NCI-H510A (cell line): Measurements from ENCODE around the gene SLC6A16.
"Not testable (repeated sequence)": the region's sequence is repeated elsewhere in the genome, so short reads cannot be mapped to it uniquely, and the experiment has no call there.

Experiments used
- DNase-seq: peaks from one replicate; lab custom pipeline; 2025; lab: John Stamatoyannopoulos, UW

Gene SLC6A16

GRCh38 chr19:49331187-49331586 lies 6.2 kb upstream of the SLC6A16 start:
- DNase-seq: not testable (repeated sequence)

GRCh38 chr19:49328741-49329140 lies 3.8 kb upstream of the SLC6A16 start:
- no peak for DNase-seq

DNA sequence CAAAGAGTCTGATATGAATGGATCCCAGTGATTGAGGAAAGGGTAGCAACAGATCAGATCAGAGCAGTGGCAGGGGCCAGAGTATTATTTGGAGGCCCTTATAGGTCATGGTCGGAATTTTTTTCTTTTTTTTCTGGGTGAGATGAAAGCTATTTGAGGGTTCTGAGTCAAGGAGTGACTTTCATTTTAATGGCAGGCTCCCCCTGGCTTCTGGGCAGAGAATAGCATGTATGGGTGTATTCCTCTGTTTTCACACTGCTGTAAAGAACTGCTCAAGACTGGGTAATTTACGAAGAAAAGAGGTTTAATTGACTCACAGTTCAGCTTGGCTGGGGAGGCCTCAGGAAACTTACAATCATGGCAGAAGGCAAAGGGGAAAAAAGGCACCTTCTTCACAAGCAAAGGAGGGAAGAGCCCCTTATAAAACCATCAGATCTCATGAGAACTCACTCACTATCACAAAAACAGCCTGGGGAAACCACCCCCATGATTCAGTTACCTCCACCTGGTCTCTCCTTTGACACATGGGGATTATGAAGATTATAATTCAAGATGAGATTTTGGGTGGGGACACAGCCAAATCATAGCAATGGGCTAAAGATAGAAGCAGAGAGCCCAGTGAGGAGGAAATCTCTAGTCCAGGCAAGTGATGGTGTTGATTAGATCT lies 3.0 kb upstream of the SLC6A16 start:
- DNase-seq: no peak

DNA sequence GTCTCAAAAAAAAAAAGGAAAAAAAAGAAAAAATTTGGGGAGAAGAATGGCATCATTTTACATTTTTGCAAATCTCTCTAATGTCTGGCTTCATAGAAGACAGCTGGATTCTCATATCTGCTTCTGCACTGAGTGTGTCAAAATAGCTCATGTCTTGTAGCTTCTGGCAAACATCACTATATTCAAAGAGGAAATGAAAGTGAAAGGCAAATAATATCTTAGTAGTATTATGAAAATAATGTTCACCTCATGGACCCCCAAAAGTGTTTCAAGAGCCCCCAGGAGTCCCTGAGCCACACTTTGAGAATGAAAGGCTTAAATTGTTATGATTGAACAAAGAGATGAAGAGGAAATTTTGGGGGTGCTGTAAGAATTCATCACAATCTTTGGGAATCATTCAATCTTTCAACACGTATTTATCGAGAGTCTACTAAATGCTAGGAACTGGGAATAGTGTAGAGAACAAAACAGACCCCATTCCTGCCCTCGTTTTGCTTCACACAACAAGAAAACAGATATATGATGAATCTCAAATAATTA lies 1.2 kb upstream of the SLC6A16 start:
- DNase-seq: no peak

- DNase-seq: not testable (repeated sequence)
These were observed 765 bp upstream of the SLC6A16 start for GRCh38 chr19:49325756-49326155.

DNA sequence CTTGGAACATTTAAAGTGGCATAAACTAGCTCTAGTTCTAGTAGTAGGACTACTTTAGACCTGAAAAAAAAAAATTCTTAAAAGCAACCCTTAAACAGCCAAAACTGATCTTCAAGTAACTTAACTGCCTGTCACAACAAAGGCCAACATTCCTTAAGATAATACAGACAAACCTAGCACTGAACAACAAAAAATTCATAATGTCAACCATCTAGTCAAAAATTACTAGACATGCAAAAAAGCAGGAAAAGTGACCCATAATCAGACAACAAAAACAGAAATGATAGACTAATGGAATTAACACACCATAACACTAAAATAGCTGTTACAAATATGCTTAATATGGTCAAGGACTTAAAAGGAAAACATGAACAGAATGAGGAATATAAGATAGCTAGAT lies 6.7 kb downstream of the SLC6A16 start:
- DNase-seq: no peak

DNA sequence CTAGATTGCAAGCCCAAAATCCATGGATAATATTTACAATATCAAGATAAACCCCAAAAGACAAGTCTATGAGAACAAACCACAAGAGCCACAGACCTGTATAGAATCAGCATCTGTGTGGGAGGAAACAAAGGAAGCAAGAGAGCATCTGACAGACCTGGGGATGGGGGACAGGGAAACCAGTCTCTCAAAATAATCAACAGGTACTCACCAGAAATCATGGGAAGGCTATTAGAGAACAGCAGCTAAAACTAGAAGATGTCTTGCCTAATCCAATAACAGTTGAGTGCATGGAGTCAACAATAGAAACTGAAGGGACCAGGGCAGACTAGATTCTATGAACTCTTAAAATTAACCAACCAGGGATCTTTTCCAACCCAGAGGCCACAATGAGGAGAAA lies 8.7 kb downstream of the SLC6A16 start:
- no peak for DNase-seq

- no peak for DNase-seq
These were observed 9.9 kb downstream of the SLC6A16 start for GRCh38 chr19:49315111-49315510.

DNA sequence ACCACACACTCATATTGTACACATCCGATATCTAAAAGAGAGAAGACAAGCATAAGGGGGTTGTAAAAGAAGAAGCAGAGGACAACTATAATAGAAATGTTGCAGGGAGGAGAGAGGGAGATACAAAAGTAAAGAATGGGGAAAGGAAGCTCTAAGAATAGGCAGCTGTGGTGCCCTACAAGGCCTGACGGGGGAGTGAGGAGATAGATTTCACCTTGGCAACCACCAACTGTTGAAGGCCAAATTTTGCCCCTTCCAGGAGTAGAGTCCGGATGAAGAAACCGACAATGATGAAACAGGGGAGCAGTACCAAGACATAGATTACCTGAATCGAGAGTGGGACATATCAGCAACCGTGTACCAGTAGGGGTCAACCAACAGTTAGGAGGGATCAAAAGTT lies 15.9 kb downstream of the SLC6A16 start:
- no peak for DNase-seq

DNA sequence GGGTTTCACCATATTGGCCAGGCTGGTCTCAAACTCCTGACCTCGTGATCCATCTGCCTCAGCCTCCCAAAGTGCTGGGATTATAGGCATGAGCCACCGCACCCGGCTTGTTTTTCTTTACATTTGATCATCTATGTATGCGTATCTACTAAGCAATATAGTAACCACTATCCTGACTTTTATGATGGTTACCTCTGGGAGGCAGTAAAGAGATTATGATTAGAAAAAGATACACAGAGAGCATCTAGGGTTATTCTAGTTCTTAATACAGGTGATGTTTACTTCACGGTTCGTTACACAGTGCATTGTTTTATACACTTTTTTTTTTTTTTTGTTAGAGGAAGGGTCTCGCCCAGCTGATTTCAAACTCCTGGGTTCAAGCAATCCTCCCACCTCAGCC lies 18.3 kb downstream of the SLC6A16 start:
- DNase-seq: not testable (repeated sequence)

DNA sequence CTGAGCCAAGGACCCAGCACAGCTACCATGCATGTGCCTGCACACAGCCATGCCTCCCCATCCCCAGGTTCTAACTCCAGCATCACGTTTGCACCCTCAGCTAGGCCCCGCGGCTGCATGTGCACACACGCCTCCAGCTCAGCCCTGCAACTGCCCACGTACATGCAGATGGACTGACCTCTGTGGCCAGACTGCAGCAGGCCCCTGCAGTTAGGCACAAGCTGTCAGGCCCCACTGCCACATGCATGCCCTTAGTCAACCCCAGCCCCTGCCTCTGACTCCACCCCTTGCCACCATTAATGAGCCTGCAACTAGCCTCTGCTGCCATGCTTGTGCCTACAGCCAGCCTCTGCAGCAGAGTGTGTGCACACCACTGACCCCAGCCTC lies 23.1 kb downstream of the SLC6A16 start:
- no peak for DNase-seq

- no peak for DNase-seq
These were observed 23.7 kb downstream of the SLC6A16 start for GRCh38 chr19:49301165-49301865.

DNA sequence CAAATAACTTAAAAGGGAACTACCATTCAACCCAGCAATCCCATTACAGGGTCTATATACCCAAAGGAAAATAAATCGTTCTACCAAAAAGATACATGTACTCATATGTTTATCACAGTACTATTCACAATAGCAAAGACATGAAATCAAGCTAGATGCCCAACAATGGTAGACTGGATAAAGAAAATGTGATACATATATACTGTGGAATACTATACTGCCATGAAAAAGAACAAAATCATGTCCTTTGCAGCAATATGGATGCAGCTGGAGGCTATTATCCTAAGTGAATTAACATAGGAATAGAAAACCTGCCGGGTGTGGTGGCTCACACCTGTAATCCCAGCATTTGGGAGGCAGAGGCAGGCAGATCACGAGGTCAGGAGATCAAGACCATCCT lies 26.3 kb downstream of the SLC6A16 start:
- DNase-seq: not testable (repeated sequence)

DNA sequence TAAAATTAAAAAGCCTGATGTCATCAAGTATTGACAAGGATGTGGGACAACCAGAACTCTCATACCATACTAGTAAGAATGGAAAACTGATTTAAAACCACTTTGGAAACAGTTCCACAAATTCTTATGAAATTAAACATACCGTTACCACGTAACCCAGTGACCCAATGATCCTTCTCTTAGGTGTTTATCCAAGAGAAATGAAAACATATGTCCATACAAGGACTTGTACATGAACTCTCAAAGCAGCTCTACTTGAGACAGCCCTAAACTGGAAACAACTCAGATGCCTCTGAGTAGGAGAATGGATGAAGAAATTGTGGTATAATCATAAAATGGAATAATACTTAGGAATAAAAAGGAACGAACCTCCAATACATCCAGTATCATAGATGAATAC lies 27.6 kb downstream of the SLC6A16 start:
- DNase-seq: no peak

- no peak for DNase-seq
These were observed 29.6 kb downstream of the SLC6A16 start for GRCh38 chr19:49295208-49295880.

DNA sequence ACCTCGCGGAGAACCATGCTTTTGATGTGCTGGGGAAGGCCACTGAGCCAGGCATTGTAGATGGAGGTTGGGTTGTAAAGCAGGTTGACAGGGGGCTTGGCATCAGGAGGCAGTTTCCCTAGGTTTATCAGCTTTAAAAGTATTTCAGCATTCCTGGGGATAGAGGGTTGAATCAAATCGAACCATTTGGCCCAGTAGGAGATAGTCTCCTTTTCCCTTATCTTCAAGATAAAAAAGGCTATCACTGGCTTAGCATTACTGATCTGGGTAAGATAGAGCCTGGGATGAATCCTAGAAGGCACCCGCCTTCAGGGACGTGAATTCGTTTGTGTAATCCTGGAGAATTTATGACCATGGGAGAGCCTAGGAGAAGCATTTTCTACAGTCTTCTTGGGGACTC lies 30.6 kb downstream of the SLC6A16 start:
- no peak for DNase-seq

GRCh38 chr19:49290517-49290916 lies 34.5 kb downstream of the SLC6A16 start:
- DNase-seq: no peak

DNA sequence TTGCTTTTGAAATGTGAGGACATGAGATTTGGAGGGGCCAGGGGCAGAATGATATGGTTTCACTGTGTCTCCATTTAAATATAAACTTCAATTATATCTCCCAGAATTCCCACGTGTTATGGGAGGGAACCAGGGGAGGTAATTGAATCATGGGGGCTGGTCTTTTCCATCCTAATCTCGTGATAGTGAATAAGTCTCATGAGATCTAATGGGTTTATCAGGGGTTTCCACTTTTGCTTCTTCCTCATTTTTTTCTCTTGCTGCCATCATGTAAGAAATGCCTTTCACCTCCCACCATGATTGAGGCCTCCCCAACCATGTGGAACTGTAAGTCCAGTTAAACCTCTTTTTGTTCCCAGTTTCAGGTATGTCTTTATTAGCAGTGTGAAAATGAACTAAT lies 35.7 kb downstream of the SLC6A16 start:
- not testable (repeated sequence) for DNase-seq

DNA sequence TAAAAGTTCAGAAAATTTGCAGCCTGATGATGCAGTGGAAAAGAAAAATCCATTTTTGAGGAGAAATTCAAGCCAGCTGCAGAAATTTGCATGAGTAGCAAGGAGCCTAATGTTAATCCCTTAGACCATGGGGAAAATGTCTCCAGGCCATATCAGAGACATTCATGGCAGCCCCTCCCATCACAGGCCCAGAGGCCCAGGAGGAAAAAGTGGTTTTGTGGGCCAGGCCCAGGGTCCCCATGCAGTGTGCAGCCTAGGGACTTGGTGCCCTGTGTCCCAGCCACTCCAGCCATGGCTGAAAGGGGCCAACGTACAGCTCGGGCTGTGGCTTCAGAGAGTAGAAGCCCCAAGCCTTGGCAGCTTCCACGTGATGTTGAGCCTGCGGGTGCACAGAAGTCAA lies 36.8 kb downstream of the SLC6A16 start:
- DNase-seq: not testable (repeated sequence)

DNA sequence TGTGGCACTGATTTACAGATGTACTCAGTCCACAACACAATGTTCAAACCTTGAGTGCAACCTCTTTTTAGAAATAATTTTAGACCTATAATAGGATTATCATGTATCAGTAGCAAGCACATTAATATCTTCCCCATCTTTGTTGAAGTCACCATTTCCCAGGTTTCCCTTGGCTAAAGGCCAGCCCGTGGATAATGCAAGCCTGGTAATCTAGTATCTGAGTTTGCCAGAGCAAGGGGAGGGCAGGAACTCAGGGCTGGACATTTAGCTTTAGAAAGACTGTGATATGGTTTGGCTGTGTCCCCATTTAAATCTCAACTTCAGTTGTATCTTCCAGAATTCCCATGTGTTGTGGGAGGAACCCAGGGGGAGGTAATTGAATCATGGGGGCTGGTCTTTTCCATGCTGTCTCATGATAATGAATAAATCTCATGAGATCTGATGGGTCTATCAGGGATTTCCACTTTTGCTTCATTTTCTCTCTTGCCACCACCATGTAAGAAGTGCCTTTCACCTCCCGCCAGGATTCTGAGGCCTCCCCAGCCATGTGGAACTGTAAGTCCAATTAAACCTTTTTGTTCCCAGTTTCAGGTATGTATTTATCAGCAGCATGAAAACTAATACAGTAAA lies 37.7 kb downstream of the SLC6A16 start:
- no peak for DNase-seq

DNA sequence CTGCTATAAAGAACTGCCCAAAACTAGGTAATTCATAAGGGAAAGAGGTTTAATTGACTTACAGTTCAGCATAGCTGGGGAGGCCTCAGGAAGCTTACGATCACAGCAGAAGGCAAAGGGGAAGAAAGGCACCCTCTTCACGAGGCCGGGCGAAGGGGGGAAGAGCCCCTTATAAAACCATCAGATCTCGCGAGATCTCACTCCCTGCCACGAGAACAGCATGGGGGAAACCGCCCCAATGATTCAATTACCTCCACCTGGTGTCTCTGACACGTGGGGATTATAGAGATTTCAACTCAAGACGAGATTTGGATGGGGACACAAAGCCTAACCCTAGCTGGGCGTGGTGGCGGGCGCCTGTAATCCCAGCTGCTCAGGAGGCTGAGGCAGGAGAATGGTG lies 42.8 kb downstream of the SLC6A16 start:
- DNase-seq: no peak

- DNase-seq: no peak
These were observed 52.8 kb downstream of the SLC6A16 start for GRCh38 chr19:49272204-49272603.
